GM23248 (cell line): ENCODE results near the gene ACTN4.

Experiments used
- EZH2 ChIP-seq: fragments of 200-600 bp; sonication (generic); IDR thresholded peaks from 2 replicates; pipeline ENCODE4 v1.6.1; 2018; ENCODE audit warnings: antibody characterized with exemption, mild to moderate bottlenecking; ENCODE audit not compliant: insufficient read depth, poor library complexity, severe bottlenecking
- EZH2phosphoT487 ChIP-seq: fragments of 200-600 bp; sonication (generic); IDR thresholded peaks from 2 replicates; pipeline ENCODE4 v1.6.1; 2018; ENCODE audit warnings: antibody characterized with exemption, moderate library complexity, mild to moderate bottlenecking, low read depth; ENCODE audit not compliant: insufficient read depth

DNA sequence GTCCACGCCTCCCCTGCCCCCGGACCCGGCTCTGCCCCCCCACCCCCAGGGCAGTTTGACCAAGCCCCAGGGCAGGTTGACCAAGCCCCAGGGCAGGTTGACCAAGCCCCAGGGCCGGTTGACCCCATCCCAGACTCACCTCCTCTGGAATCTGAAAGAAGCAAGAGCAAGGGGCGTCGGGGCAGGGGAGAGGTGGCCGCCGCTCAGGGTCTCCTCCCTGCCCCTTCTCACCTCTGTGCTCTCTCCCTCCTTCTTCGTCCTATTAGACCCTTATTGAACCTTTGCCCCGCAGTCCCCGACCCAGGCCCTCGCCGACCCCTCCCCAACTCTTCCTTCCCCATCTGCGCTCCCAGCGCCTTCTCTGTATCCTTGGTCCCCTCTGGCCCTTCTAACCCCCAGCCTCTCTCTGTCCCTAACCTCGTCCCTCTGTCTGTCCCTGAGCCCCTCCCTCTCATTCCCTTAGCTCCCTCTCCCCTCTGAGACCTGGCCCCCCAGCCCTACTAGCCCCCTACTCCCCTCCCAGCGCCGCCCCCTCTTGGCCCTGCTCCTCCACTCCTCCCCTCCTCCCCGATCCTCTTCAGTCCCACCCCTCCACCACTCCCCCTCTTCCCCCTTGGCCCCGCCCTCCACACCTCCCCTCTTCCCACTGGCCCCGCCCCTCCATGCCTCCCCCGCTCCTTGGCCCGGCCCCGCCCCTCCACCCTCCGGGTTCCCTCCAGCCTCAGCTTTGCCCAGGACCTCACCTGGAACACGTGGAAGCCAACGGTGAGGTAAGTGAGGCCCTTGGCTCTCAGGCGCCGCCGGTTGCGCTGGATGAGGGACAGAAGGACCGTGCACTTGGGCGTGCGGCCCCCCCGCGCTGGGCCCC, 89.2 kb downstream of the ACTN4 start:
- TF ChIP-seq EZH2 = no peak
- TF ChIP-seq EZH2phosphoT487 = no peak
